A549 (cell line): Measurements from ENCODE around the gene KAT2B. TPM values are rescaled to one million over a fixed set of nuclear protein-coding genes. Genes with fewer than 3 reads are reported as not detected.

Source experiments
- ATAC-seq, 2 experiments: fragments of 200-7000 bp in 1 of 2; fragments of >200 bp in 1 of 2; cut with Nextera tagmentation in 1 of 2; cut with Tn5 transposase in 1 of 2; 3 replicates each; pipeline versions ENCODE4 v1.8.0 to v1.9.1; 2018 to 2020; ENCODE audit warnings: mild to moderate bottlenecking in 1 of 2, moderate library complexity in 1 of 2
- CTCF ChIA-PET: fragments of 300-600 bp; sonication (Branson Sonifier 250); formaldehyde crosslinking; extraction: SDS; loops from one replicate; lab custom pipeline; 2021; ENCODE audit warnings: antibody characterized with exemption, inconsistent platforms; lab: Yijun Ruan, JAX
- POLR2A ChIA-PET: fragments of 350-600 bp; formaldehyde crosslinking; extraction: SDS; loops from one replicate; lab custom pipeline; 2021; ENCODE audit warnings: antibody characterized with exemption, inconsistent platforms; lab: Yijun Ruan, JAX
- DNase-seq, 2 experiments: peaks; one replicate each; pipeline versions ENCODE4 v3.0.0 to v3.0.0-alpha.2; 2011 to 2016; ENCODE audit warnings: low read depth in 1 of 2, low spot score in 1 of 2
- FAIRE-seq: peaks from 2 replicates; lab custom pipeline; 2011; peaks lifted over from hg19 to GRCh38; lab: Jason Lieb, UNC
- H3K27ac ChIP-seq, 2 experiments: fragments of >200 bp; sonication (Bioruptor Twin); formaldehyde crosslinking; 3 replicates each; pipeline ENCODE4 v1.5.1; 2016 to 2017
- H3K4me1 ChIP-seq: fragments of >200 bp; sonication (Bioruptor Twin); formaldehyde crosslinking; 3 replicates; pipeline ENCODE4 v1.6.1; 2016
- H3K4me2 ChIP-seq: fragments of >200 bp; sonication (Bioruptor Twin); formaldehyde crosslinking; 3 replicates; pipeline ENCODE4 v1.6.1; 2016
- H3K4me3 ChIP-seq: fragments of >200 bp; sonication (Bioruptor Twin); formaldehyde crosslinking; 3 replicates; pipeline ENCODE4 v1.5.1; 2016
- H3K9me3 ChIP-seq: fragments of >200 bp; sonication (Bioruptor Twin); formaldehyde crosslinking; 3 replicates; pipeline ENCODE4 v1.6.1; 2016
- BHLHE40 ChIP-seq: IDR thresholded peaks from 2 replicates; pipeline ENCODE4 v1.6.1; 2012; ENCODE audit warnings: low read depth, low read length, inconsistent platforms
- CBX2 ChIP-seq: fragments of 200-600 bp; sonication (generic); IDR thresholded peaks from 2 replicates; pipeline ENCODE4 v1.6.1; 2016; ENCODE audit warnings: low read depth, mild to moderate bottlenecking, borderline replicate concordance
- CBX8 ChIP-seq: fragments of 200-600 bp; sonication (generic); IDR thresholded peaks from 2 replicates; pipeline ENCODE4 v1.6.1; 2016
- EP300 ChIP-seq, 2 experiments: fragments of >200 bp; sonication (Bioruptor Twin); formaldehyde crosslinking; IDR thresholded peaks; 2 replicates in 1 of 2; 3 replicates in 1 of 2; pipeline ENCODE4 v1.6.1; 2016 to 2017
- ESRRA ChIP-seq: fragments of 150-350 bp; IDR thresholded peaks from 2 replicates; pipeline ENCODE4 v1.6.1; 2014; ENCODE audit warnings: mild to moderate bottlenecking, low read length, borderline replicate concordance
- FOXS1 ChIP-seq: fragments of 250-450 bp; sonication (Bioruptor Pico); IDR thresholded peaks from 2 replicates; pipeline ENCODE4 v1.5.0; 2020; ENCODE audit warnings: mild to moderate bottlenecking, moderate library complexity
- HDAC2 ChIP-seq: fragments of 200-600 bp; sonication (generic); IDR thresholded peaks from 2 replicates; pipeline ENCODE4 v1.6.1; 2016
- JUN ChIP-seq, 2 experiments: fragments of >200 bp; sonication (Bioruptor Twin); formaldehyde crosslinking; IDR thresholded peaks; 2 replicates in 1 of 2; 3 replicates in 1 of 2; pipeline ENCODE4 v1.6.1; 2016 to 2017
- MAFK ChIP-seq: fragments of 450-650 bp; IDR thresholded peaks from 2 replicates; pipeline ENCODE4 v1.6.1; 2014; ENCODE audit not compliant: partially characterized antibody
- NPAS2 ChIP-seq: fragments of 250-450 bp; sonication (Bioruptor Pico); IDR thresholded peaks from 2 replicates; pipeline ENCODE4 v1.8.0; 2022; ENCODE audit warnings: mild to moderate bottlenecking, moderate library complexity, borderline replicate concordance
- NR3C1 ChIP-seq: fragments of >200 bp; sonication (Bioruptor Twin); formaldehyde crosslinking; IDR thresholded peaks from 3 replicates; pipeline ENCODE4 v1.6.1; 2017
- POLR2A ChIP-seq: IDR thresholded peaks from 2 replicates; pipeline ENCODE4 v1.6.1; 2012; ENCODE audit warnings: mild to moderate bottlenecking, low read length
- RAD21 ChIP-seq, 2 experiments: fragments of >200 bp in 1 of 2; sonication (Bioruptor Twin) in 1 of 2; formaldehyde crosslinking in 1 of 2; IDR thresholded peaks in 1 of 2; conservative IDR thresholded peaks in 1 of 2; 2 replicates in 1 of 2; 3 replicates in 1 of 2; pipeline ENCODE4 v1.6.1; 2012 to 2018; ENCODE audit warnings: inconsistent platforms in 1 of 2
- RCOR1 ChIP-seq: fragments of 150-350 bp; IDR thresholded peaks from 2 replicates; pipeline ENCODE4 v1.6.1; 2014; ENCODE audit warnings: antibody characterized with exemption, low read length, low read depth
- ZSCAN20 ChIP-seq: fragments of 250-450 bp; sonication (Bioruptor Pico); IDR thresholded peaks from 2 replicates; pipeline ENCODE4 v1.8.0; 2022; ENCODE audit warnings: mild to moderate bottlenecking, moderate library complexity
- WGBS: methylation state at CpG from one replicate; pipeline ENCODE4 v1.1.6; 2017; ENCODE audit errors: missing lambda C conversion rate; 5-methylcytosine and 5-hydroxymethylcytosine counted together
- polyA plus RNA-seq, 4 experiments: library from polyadenylated mRNA; depleted of rRNA in 3 of 4; stranded (reverse); fragments of >200 nt; fragmentation: RNase III in 1 of 4; extraction: RNeasy Plus Mini Kit Qiagen cat#74134 plus additional on column Dnase treatment in 1 of 4; gene quantifications; 2 replicates in 3 of 4; 3 replicates in 1 of 4; pipeline ENCODE4 v1.2.3, GENCODE V29; 2011 to 2017
- TF ChIP-seq, protein P1 (sequence below): fragments of 150-350 bp; IDR thresholded peaks from 2 replicates; pipeline ENCODE4 v1.6.1; 2014; ENCODE audit warnings: low read depth, mild to moderate bottlenecking, low read length
- TF ChIP-seq, protein P2 (sequence below): IDR thresholded peaks from 2 replicates; pipeline ENCODE4 v1.6.1; 2012
- TF ChIP-seq, protein P3 (sequence below): fragments of 450-650 bp; IDR thresholded peaks from 2 replicates; pipeline ENCODE4 v1.6.1; 2014; ENCODE audit warnings: antibody characterized with exemption
- TF ChIP-seq, protein P4 (sequence below): fragments of 250-450 bp; sonication (Bioruptor Pico); IDR thresholded peaks from 2 replicates; pipeline ENCODE4 v1.5.0; 2020; ENCODE audit warnings: low read depth, mild to moderate bottlenecking, moderate library complexity
- TF ChIP-seq, protein P5 (sequence below): IDR thresholded peaks from 2 replicates; pipeline ENCODE4 v1.6.1; 2012
- TF ChIP-seq, protein P6 (sequence below): IDR thresholded peaks from 2 replicates; pipeline ENCODE4 v1.6.1; 2012; ENCODE audit warnings: low read depth, borderline replicate concordance

KAT2B gene
- polyA plus RNA-seq, 2 of the 4 experiments (the other 2 are of a cell fraction): 7.2 to 11.9 TPM

DNA sequence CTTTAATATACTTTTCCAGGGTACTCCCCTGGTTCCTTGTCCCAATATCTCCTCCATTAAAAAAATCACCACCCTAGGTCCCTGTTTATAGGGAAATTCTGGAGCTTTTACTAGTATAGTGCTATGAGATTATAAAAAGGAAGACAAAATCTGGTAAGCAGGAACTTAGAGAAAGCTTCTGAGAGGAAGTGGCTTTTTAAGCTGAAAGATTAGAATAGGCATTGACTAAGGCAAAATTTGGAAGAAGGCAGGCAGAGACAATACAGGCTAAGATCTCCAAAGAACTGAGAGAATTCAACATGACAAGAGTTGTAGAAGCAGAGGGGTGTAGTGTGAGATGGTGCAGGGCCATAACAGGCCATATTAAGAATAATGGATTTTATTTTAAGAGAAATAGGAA is 120.0 kb downstream of the KAT2B start:
- CTCF ChIA-PET: no interaction called here
- H3K4me3 ChIP-seq: no peak overlapping the region
- H3K4me1 ChIP-seq: no peaks in the 10 kb centered on the region
- TF ChIP-seq CBX8 (no peak), CBX2 (no peak), POLR2A (no peak), BHLHE40 (no peak), ZSCAN20 (no peak), FOXS1 (CRISPR knock-in tag) (no peak), MAFK (no peak), ESRRA (no peak), EP300 (IDR thresholded peaks at IDR 0.05) (no peak), RAD21 (conservative IDR thresholded peaks at IDR 0.05 in 1 of 2, IDR thresholded peaks at IDR 0.05 in 1 of 2) (no peak), NR3C1 (no peak)
- TF ChIP-seq, protein P1, sequence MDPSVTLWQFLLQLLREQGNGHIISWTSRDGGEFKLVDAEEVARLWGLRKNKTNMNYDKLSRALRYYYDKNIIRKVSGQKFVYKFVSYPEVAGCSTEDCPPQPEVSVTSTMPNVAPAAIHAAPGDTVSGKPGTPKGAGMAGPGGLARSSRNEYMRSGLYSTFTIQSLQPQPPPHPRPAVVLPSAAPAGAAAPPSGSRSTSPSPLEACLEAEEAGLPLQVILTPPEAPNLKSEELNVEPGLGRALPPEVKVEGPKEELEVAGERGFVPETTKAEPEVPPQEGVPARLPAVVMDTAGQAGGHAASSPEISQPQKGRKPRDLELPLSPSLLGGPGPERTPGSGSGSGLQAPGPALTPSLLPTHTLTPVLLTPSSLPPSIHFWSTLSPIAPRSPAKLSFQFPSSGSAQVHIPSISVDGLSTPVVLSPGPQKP: no peak
- TF ChIP-seq, protein P2, sequence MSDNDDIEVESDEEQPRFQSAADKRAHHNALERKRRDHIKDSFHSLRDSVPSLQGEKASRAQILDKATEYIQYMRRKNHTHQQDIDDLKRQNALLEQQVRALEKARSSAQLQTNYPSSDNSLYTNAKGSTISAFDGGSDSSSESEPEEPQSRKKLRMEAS: no peak
- TF ChIP-seq, protein P3, sequence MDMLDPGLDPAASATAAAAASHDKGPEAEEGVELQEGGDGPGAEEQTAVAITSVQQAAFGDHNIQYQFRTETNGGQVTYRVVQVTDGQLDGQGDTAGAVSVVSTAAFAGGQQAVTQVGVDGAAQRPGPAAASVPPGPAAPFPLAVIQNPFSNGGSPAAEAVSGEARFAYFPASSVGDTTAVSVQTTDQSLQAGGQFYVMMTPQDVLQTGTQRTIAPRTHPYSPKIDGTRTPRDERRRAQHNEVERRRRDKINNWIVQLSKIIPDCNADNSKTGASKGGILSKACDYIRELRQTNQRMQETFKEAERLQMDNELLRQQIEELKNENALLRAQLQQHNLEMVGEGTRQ: no peak
- TF ChIP-seq, protein P4, sequence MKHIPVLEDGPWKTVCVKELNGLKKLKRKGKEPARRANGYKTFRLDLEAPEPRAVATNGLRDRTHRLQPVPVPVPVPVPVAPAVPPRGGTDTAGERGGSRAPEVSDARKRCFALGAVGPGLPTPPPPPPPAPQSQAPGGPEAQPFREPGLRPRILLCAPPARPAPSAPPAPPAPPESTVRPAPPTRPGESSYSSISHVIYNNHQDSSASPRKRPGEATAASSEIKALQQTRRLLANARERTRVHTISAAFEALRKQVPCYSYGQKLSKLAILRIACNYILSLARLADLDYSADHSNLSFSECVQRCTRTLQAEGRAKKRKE (CRISPR knock-in tag): no peak
- TF ChIP-seq, protein P5, sequence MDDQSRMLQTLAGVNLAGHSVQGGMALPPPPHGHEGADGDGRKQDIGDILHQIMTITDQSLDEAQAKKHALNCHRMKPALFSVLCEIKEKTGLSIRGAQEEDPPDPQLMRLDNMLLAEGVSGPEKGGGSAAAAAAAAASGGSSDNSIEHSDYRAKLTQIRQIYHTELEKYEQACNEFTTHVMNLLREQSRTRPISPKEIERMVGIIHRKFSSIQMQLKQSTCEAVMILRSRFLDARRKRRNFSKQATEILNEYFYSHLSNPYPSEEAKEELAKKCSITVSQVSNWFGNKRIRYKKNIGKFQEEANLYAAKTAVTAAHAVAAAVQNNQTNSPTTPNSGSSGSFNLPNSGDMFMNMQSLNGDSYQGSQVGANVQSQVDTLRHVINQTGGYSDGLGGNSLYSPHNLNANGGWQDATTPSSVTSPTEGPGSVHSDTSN: no peak
- TF ChIP-seq, protein P6, sequence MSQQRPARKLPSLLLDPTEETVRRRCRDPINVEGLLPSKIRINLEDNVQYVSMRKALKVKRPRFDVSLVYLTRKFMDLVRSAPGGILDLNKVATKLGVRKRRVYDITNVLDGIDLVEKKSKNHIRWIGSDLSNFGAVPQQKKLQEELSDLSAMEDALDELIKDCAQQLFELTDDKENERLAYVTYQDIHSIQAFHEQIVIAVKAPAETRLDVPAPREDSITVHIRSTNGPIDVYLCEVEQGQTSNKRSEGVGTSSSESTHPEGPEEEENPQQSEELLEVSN: no peak
- DNase-seq (no peak), ATAC-seq (no peak), FAIRE-seq (no peak)
- POLR2A ChIA-PET: no interaction called here
- H3K27ac ChIP-seq: no peak overlapping the region
- H3K4me2 ChIP-seq: no peak overlapping the region
- H3K9me3 ChIP-seq: no peaks in the 10 kb centered on the region

DNA sequence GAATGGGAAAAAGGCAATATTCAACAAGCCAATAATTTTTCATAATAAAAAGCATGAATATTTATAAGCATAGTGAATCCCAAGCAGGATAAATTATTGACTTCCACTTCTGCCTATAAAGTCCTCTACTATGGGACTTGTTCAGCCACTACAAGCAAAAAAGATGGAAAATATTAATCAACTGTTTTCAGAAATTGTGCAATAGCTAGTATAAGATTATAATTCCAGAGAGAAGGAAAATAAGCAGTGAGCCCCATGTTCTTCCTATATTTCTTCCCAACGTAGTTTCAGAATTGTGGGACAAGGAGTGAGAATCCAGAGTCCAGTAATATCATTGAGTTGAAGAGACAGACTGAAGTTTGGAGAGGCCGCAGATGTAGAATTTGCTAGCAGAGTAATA is 121.5 kb downstream of the KAT2B start:
- ATAC-seq: no peak

DNA sequence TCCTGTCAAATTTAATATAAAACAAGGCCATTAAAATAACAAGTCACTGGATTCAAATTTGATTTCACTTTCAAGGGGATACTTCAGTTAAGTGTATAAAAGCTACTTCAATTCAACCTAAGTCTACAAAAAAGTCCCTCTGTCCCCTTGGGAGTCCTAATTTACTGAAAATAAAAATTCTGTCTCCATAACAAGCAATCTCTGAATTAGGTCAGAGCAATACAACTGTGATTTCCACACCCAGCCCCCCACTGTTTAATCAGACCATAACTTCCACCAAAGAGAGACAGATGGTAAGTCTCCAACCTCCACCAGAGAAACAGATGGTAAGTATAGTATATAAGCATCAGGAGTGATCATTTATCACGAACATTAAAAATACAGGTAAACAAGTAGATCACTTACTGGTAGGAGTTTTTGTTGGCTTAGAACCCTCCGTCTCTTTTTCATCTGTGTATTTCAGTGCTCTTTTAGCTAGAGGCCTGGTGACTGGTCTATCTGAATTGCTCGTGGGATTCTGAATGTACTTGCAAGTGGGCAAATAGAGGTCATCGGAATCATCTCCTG is 133.7 kb downstream of the KAT2B start:
- Histone ChIP-seq H3K9me3 (no peaks in the 10 kb centered on the region), H3K4me3 (no peak overlapping the region), H3K4me2 (no peak overlapping the region), H3K4me1 (no peaks in the 10 kb centered on the region), H3K27ac (no peak overlapping the region)
- ATAC-seq (no peak), FAIRE-seq (no peak), DNase-seq (no peak)
- POLR2A ChIA-PET: no interaction called here
- WGBS: 95% methylated on average over 4 of the region's 4 CpGs
- TF ChIP-seq RCOR1: no peak
- TF ChIP-seq NPAS2 (CRISPR knock-in tag): no peak
- CTCF ChIA-PET: interaction anchor here (0.7 kb wide), 1 partner anchor 12 kb away, joined by 3 read pairs; no protein-coding TSS in a partner anchor

More for the DNA sequence above, 121.5 kb downstream of the KAT2B start:
- CTCF ChIA-PET: interaction anchor here (0.8 kb wide), 1 partner anchor 13 kb away, joined by 3 read pairs; no protein-coding TSS in a partner anchor
- POLR2A ChIA-PET: no interaction called here
- Histone ChIP-seq H3K4me2 (no peak overlapping the region), H3K9me3 (no peaks in the 10 kb centered on the region), H3K4me3 (no peak overlapping the region), H3K27ac (no peak overlapping the region), H3K4me1 (no peaks in the 10 kb centered on the region)
- TF ChIP-seq JUN (IDR thresholded peaks at IDR 0.05): no peak
- TF ChIP-seq FOXS1 (CRISPR knock-in tag): no peak
- TF ChIP-seq NR3C1: no peak
- TF ChIP-seq RCOR1: no peak
- no peak for TF ChIP-seq HDAC2
- TF ChIP-seq MAFK: no peak
- 94% methylated on average over 2 of the region's 2 CpGs for WGBS
- no peak for FAIRE-seq
- DNase-seq: no peak
